SH-SY5Y (cell line): Measurements from ENCODE around the gene CSF2.

Experiments
- GATA2 ChIP-seq: IDR thresholded peaks from 2 replicates; pipeline ENCODE4 v1.6.1; 2011; ENCODE audit warnings: mild to moderate bottlenecking, low read depth, low read length
- GATA3 ChIP-seq: IDR thresholded peaks from 2 replicates; pipeline ENCODE4 v1.6.1; 2011; ENCODE audit warnings: low read depth, mild to moderate bottlenecking, low read length, moderate library complexity

The CSF2 gene

DNA sequence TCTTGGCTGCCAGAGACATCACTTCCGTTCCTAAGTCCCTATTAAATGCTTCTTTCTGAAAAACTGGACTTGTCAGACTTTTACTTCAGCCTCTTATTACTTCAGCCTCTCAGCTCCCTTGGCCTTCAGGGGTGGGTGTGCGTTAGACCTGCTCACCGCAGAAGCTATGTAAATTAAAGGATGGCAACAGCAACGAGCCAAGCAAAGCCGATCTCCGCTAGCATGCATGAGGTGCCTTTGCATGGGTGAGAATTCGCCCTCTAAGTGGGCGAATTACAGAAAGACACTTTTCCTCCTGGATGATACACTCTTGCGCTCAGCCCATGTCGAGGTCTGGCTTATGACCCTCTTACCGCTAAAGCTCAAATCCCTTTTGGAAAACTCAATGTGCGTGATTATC is 24.0 kb upstream of the CSF2 start:
- TF ChIP-seq GATA3 (no peak), GATA2 (no peak)

GRCh38 chr5:132050136-132050535 is 23.5 kb upstream of the CSF2 start:
- TF ChIP-seq GATA2 (no peak), GATA3 (no peak)

- TF ChIP-seq GATA2 (no peak), GATA3 (no peak)
These were observed 22.7 kb upstream of the CSF2 start for GRCh38 chr5:132050661-132051552.

- TF ChIP-seq GATA3, result no peak
- no peak for TF ChIP-seq GATA2
These were observed 21.1 kb upstream of the CSF2 start for GRCh38 chr5:132052520-132052919.

DNA sequence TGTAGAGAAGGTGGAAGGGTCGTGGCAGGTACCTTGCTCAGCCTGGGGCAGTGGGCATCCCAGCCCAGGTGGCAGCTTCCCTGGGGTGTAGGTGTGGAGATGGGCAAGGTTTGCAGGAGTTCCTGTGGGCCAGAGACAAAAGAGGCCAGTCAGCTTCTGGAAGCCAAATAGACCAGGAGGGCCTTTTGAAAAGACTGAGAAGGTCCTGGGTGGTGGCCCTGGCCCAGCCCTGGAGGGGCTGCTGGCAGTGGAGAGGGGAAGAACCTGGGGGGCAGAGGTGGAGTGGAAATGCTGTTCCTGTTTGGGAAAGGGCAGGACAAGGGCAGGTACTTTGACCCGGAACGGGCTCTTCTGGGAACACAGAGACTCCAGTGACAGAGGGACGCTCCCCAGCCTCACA is 20.1 kb upstream of the CSF2 start:
- TF ChIP-seq GATA2 (no peak), GATA3 (no peak)

GRCh38 chr5:132054031-132054696 is 19.4 kb upstream of the CSF2 start:
- TF ChIP-seq GATA2 (no peak), GATA3 (no peak)

DNA sequence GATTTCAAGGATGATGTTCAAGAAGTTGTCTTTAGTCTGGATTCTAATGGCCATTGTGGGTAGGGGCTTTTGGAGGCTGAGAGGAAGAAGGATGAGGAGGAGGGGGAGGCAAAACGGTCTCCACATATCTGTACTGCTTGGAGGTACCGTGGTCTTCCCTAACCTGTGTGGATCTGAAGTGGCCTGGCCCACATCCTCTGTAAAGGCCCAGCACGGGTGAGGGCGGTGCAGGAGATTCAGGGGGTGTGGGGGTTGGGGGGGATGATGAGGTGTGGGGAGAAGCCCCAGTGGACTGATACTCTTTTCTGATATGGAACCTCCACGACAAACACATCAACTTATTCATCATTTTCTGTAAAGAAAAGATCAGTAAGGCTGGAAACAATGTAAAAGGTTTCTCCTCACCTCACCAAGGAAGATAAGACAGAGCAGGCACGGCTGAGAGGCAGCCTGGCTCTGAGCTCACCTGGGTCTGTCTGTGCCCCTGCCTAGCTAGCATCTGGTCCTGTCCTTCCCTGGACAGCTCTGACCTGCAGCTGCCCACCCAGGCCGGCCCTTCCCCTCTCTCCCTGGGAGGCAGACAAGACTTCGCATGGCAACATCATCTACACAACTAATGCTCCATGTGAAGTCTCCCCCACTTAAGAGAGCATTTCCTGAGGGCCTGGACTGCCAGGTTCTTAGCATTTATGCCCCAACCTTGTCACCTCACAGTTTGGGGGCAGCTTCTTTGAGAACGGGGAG is 18.7 kb upstream of the CSF2 start:
- TF ChIP-seq GATA3, result no peak
- TF ChIP-seq GATA2, result no peak

DNA sequence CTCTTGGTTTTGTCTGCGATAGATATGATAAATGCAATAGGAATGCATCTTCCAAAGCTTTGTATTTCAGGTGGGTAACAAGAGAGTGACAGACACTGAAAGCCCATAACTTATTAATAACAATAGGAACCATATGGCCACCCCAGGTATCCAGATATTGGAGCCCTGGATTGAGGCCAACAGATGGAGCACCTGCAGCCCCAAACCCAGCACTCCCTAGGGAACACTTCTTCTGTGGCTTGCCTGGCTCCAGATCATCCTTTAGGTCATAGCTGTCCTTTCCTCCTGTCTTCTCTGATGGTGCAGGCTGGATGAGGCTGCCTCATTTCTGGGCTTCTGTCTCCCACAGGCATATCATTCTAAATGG is 18.2 kb upstream of the CSF2 start:
- no peak for TF ChIP-seq GATA3
- no peak for TF ChIP-seq GATA2

DNA sequence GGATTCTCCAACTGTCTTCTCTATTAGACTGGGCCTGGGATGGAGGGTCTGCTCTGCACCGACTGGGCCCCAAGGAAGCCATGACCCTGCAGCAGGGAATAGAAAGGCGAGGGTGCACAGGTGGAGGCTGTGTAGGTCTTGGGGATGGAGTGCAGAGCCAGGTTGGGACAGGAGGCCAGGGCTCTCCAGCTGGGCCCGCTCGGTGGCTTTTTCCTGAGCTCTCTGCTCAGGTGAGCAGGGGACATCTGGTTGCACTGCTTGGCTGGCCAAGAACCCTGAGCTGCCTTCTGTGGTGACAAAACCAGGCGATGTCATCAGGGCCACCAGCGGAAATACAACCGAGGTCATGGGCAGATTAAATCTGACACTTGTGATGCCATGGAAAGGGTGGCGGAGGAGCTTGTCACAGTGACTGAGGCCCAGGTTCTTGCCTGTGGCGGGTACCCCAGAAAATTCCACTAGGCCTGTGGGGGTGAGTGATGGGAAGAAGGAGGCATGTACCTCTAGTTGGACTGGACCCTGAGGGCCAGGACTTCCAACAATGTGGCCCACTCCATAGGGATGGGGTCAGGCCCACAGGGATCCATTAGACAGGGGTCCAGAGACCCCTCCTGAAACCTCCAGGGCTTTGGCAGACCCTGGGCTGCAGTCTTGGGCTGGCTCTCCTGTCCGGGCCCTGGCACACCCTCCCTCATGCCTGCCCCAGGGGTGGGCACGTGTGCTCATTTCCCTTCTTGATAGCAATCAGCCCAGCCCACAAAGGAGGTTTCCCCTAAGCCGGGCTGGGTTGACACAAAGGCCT is 17.6 kb upstream of the CSF2 start:
- TF ChIP-seq GATA3 (no peak), GATA2 (no peak)

GRCh38 chr5:132056610-132057497 is 16.7 kb upstream of the CSF2 start:
- TF ChIP-seq GATA2 (no peak), GATA3 (no peak)

DNA sequence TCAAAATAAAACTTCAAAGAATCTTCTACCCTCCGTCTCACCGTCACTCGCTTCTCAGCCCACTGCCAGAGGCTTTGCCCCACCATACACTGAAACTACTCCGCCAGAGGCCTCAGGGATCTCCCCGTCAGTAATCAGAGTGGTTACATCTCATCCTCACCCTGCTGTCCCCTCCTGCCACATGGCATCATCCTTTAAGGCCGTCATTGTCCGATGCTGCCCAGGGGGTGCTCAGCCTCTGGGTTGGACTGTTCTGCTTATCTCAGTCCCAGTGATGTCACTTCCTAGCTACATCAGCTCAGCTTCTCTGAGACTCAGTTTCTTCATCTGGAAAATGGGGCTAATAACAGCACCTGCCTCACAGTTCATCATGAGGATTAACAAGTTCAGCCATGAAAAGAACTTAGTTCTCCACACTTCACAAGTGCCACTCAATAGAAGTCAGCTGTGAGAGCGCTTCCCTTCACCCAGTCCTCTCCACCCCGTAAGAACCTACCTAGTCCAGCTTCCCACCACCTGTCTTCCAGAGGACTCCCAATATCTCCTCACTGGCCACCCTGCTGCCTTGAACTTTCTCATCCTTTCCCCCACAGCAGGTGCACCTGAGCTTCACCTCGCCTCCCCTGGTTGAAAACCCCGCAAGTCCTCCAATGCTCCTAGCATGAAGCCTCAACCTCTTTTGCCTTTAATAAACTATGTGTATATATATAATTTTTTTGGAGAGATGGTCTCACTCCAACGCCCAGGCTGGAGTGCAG is 15.9 kb upstream of the CSF2 start:
- TF ChIP-seq GATA2, result no peak
- TF ChIP-seq GATA3, result no peak

GRCh38 chr5:132058646-132059042 is 14.9 kb upstream of the CSF2 start:
- TF ChIP-seq GATA2 (no peak), GATA3 (no peak)

DNA sequence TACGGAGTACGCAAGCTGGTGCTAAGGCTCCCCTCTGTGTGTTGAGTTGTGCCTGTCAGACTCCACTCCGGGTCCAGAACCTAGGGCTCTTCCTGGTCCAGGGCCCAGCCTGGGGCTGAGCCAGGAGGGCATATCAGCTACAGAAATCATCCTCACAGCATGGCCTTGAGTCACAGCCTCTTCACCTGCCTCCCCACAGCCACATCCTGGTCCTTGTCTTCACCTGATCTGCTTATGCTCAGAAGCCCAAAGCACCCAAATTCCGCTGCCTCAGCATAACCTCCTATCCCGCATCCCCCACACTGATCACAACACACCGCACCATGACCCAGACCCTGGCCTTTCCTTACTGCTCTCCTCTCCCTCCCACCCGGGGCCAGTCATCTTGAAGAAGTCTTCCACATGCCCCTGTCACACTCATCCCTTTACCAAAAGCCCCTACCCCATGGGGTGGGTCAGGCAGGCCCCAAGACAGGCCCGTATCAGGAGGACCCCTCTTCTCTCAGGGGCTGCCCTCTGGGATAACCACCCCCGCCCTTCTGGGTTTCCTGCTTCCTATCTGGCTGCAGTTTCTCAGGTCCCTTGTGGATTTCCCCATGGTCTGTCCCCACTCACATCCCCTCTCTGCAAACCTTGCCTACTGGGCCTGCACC is 14.4 kb upstream of the CSF2 start:
- TF ChIP-seq GATA3, result no peak
- no peak for TF ChIP-seq GATA2
